Measurements from ENCODE around the gene CENPH.
"Not testable (repeated sequence)": the region's sequence is repeated elsewhere in the genome, so short reads cannot be mapped to it uniquely, and the experiment has no call there.

Gene CENPH

GRCh38 chr5:69255940-69256339, 66.6 kb downstream of the CENPH start:
- DNase-seq: not testable (repeated sequence)

GRCh38 chr5:69257577-69257976, 68.2 kb downstream of the CENPH start:
- DNase-seq: no peak

Data from NCI-H526 (cell line).